Thyroid gland (tissue), 4 donors: ENCODE measurements around the gene CENPX. TPM values are rescaled to one million over a fixed set of nuclear protein-coding genes. Genes with fewer than 3 reads are reported as not detected.

ENCODE experiments used
- DNase-seq, 2 donors: peaks; one replicate each; pipeline ENCODE4 v3.0.0-alpha.2; 2019
- H3K27ac ChIP-seq, 3 donors: fragments of 200-600 bp; sonication (generic); 1 replicate in 2 of 3; 2 replicates in 1 of 3; pipeline ENCODE4 v1.5.1; 2016 to 2019; ENCODE audit warnings: mild to moderate bottlenecking in 1 of 3, moderate library complexity in 1 of 3
- H3K27me3 ChIP-seq: fragments of 200-600 bp; sonication (generic); one replicate; pipeline ENCODE4 v1.5.1; 2019
- H3K36me3 ChIP-seq, 2 donors: fragments of 200-600 bp; sonication (generic); one replicate each; pipeline ENCODE4 v1.5.1; 2016 to 2019
- H3K4me1 ChIP-seq, 2 donors: fragments of 200-600 bp; sonication (generic); one replicate each; pipeline ENCODE4 v1.5.1; 2017 to 2019
- H3K4me3 ChIP-seq, 3 donors: fragments of 200-600 bp; sonication (generic); replicated peaks in 1 of 3; 1 replicate in 2 of 3; 2 replicates in 1 of 3; pipeline ENCODE4 v1.5.1; 2016; ENCODE audit warnings: mild to moderate bottlenecking in 1 of 3
- H3K9me3 ChIP-seq: fragments of 200-600 bp; sonication (generic); one replicate; pipeline ENCODE4 v1.5.1; 2017
- CTCF ChIP-seq, 6 experiments: fragments of 200-600 bp in 3 of 6; fragments of 450-650 bp in 3 of 6; sonication (generic) in 3 of 6; IDR thresholded peaks; one replicate each; pipeline ENCODE4 v1.5.1; 2016 to 2019; ENCODE audit warnings: antibody characterized with exemption in 6 of 6, mild to moderate bottlenecking in 2 of 6, inconsistent platforms in 1 of 6, moderate library complexity in 1 of 6
- POLR2A ChIP-seq, 2 donors: fragments of 450-650 bp; IDR thresholded peaks; one replicate each; pipeline ENCODE4 v1.6.1; 2017; ENCODE audit warnings: antibody characterized with exemption in 2 of 2, mild to moderate bottlenecking in 2 of 2, moderate library complexity in 1 of 2
- WGBS, 2 donors: methylation state at CpG; one replicate each; pipeline ENCODE4 v1.1.5; 2017; 5-methylcytosine and 5-hydroxymethylcytosine counted together
- intact Hi-C: fragments of 100-400 bp; cut with DNase I; formaldehyde crosslinking; loops from one replicate; pipeline ENCODE4 v1.15.1; 2023
- total RNA-seq, 4 donors: library from RNA; depleted of rRNA; stranded (reverse); fragments of >200 nt; gene quantifications; one replicate each; pipeline ENCODE4 v1.2.3, GENCODE V29; 2016

CENPX gene
- total RNA-seq, 4 donors from 2014 or later, result 40.7 to 95.9 (median 78.0) TPM

GRCh38 chr17:82020572-82021106 is 2.0 kb downstream of the CENPX start:
- Histone ChIP-seq H3K27me3 (no peaks in the 10 kb centered on the region), H3K9me3 (no peaks in the 10 kb centered on the region), H3K36me3 (no peaks in the 10 kb centered on the region), H3K4me1 (peaks cover 23 to 24% of the 10 kb centered on the region in 2 donors), H3K27ac (no peak overlapping the region), H3K4me3 (no peak overlapping the region)
- no peak for DNase-seq
- intact Hi-C loops, result loop anchor here (2.0 kb wide), 1 partner anchor 62 kb away; no protein-coding TSS in a partner anchor
- TF ChIP-seq POLR2A (IDR thresholded peaks at IDR 0.05) (no peak), CTCF (IDR thresholded peaks at IDR 0.05) (no peak)
- 77 to 79% methylated on average over 13 to 14 of the region's 14 CpGs for WGBS, 2 donors

GRCh38 chr17:82019690-82020571 is 2.7 kb downstream of the CENPX start:
- DNase-seq, result peak; percentile 28 to 36
- Histone ChIP-seq H3K9me3 (no peaks in the 10 kb centered on the region), H3K27me3 (no peaks in the 10 kb centered on the region), H3K27ac (no peak overlapping the region), H3K4me1 (peaks cover 23 to 24% of the 10 kb centered on the region in 2 donors), H3K36me3 (no peaks in the 10 kb centered on the region), H3K4me3 (no peak overlapping the region)
- 78 to 87% methylated on average over 12 to 15 of the region's 34 CpGs for WGBS, 2 donors
- TF ChIP-seq POLR2A (IDR thresholded peaks at IDR 0.05), result no peak
- peak; percentile 27 to 56 (median 38) for TF ChIP-seq CTCF (IDR thresholded peaks at IDR 0.05)
- intact Hi-C loops, result loop anchor here (2.0 kb wide), 1 partner anchor 61 kb away; no protein-coding TSS in a partner anchor

- DNase-seq, result no peak
- WGBS, 2 donors, result 85 to 91% methylated on average over 14 to 18 of the region's 33 CpGs
- peaks cover 20 to 21% of the 10 kb centered on the region in 2 donors for H3K4me1 ChIP-seq
- H3K4me3 ChIP-seq, result no peak overlapping the region
- no peak overlapping the region for H3K27ac ChIP-seq
- H3K27me3 ChIP-seq, result no peaks in the 10 kb centered on the region
- intact Hi-C loops, result no loop called here
- TF ChIP-seq CTCF (IDR thresholded peaks at IDR 0.05), result no peak
- TF ChIP-seq POLR2A (IDR thresholded peaks at IDR 0.05), result no peak
- H3K36me3 ChIP-seq, result no peaks in the 10 kb centered on the region
- H3K9me3 ChIP-seq, result no peaks in the 10 kb centered on the region
Observed at GRCh38 chr17:82018989-82019689, 3.5 kb downstream of the CENPX start.

- no peaks in the 10 kb centered on the region for H3K9me3 ChIP-seq
- whole genome bisulfite sequencing, 2 donors, result 78 to 86% methylated on average over 14 to 16 of the region's 19 CpGs
- no peak overlapping the region for H3K27ac ChIP-seq
- H3K36me3 ChIP-seq, result no peaks in the 10 kb centered on the region
- no peaks in the 10 kb centered on the region for H3K27me3 ChIP-seq
- no peak for DNase-seq
- H3K4me3 ChIP-seq, result no peak overlapping the region
- intact Hi-C loops, result no loop called here
- no peak for TF ChIP-seq CTCF (IDR thresholded peaks at IDR 0.05)
- H3K4me1 ChIP-seq, result peaks cover 12 to 13% of the 10 kb centered on the region in 2 donors
Observed at GRCh38 chr17:82018152-82018988, 4.3 kb downstream of the CENPX start.
